ENCODE results near the gene IKZF4. TPM values are rescaled to one million over a fixed set of nuclear protein-coding genes. Genes with fewer than 3 reads are reported as not detected.

IKZF4 gene
- total RNA-seq, 1 donor, result 2.5 TPM

GRCh38 chr12:56010111-56010570 is 10.7 kb upstream of the IKZF4 start:
- no peaks in the 10 kb centered on the region for H3K36me3 ChIP-seq (ENCODE audit: insufficient read depth, low read length)
- no peaks in the 10 kb centered on the region for H3K9me3 ChIP-seq (ENCODE audit: low read depth, low read length)
- peaks cover 7% of the 10 kb centered on the region for H3K4me1 ChIP-seq (ENCODE audit: insufficient read depth, low read length)
- no peak overlapping the region for H3K4me2 ChIP-seq (ENCODE audit: insufficient read depth, low read length)
- H2AFZ ChIP-seq (ENCODE audit: low read length), result no peak overlapping the region
- no peak for TF ChIP-seq CTCF (IDR thresholded peaks at IDR 0.05; ENCODE audit: extremely low read depth, low read depth, low read length)
- no peaks in the 10 kb centered on the region for H4K20me1 ChIP-seq (ENCODE audit: insufficient read depth, low read length)
- H3K79me2 ChIP-seq (ENCODE audit: insufficient read depth, low read length), result no peaks in the 10 kb centered on the region
- H3K4me3 ChIP-seq (ENCODE audit: insufficient read depth, low read length), result no peak overlapping the region
- H3K27me3 ChIP-seq (ENCODE audit: insufficient read depth, low read length), result no peaks in the 10 kb centered on the region
- H3K27ac ChIP-seq (ENCODE audit: low read depth, low read length), result no peak overlapping the region
- no peak for DNase-seq (ENCODE audit: insufficient read length, low spot score, missing footprints)

- no peaks in the 10 kb centered on the region for H3K27me3 ChIP-seq (ENCODE audit: insufficient read depth, low read length)
- no peak overlapping the region for H3K4me3 ChIP-seq (ENCODE audit: insufficient read depth, low read length)
- no peak overlapping the region for H2AFZ ChIP-seq (ENCODE audit: low read length)
- H3K4me2 ChIP-seq (ENCODE audit: insufficient read depth, low read length), result no peak overlapping the region
- no peaks in the 10 kb centered on the region for H3K79me2 ChIP-seq (ENCODE audit: insufficient read depth, low read length)
- H3K27ac ChIP-seq (ENCODE audit: low read depth, low read length), result no peak overlapping the region
- DNase-seq (ENCODE audit: insufficient read length, low spot score, missing footprints), result no peak
- no peaks in the 10 kb centered on the region for H3K9me3 ChIP-seq (ENCODE audit: low read depth, low read length)
- TF ChIP-seq CTCF (IDR thresholded peaks at IDR 0.05; ENCODE audit: extremely low read depth, low read depth, low read length), result no peak
- no peaks in the 10 kb centered on the region for H4K20me1 ChIP-seq (ENCODE audit: insufficient read depth, low read length)
- no peaks in the 10 kb centered on the region for H3K36me3 ChIP-seq (ENCODE audit: insufficient read depth, low read length)
- H3K4me1 ChIP-seq (ENCODE audit: insufficient read depth, low read length), result peaks cover 7% of the 10 kb centered on the region
These were observed 9.2 kb upstream of the IKZF4 start for GRCh38 chr12:56011509-56012090.

- Histone ChIP-seq H3K36me3 (ENCODE audit: insufficient read depth, low read length) (no peaks in the 10 kb centered on the region), H4K20me1 (ENCODE audit: insufficient read depth, low read length) (no peaks in the 10 kb centered on the region), H3K27me3 (ENCODE audit: insufficient read depth, low read length) (no peaks in the 10 kb centered on the region), H2AFZ (ENCODE audit: low read length) (no peak overlapping the region), H3K79me2 (ENCODE audit: insufficient read depth, low read length) (no peaks in the 10 kb centered on the region), H3K27ac (ENCODE audit: low read depth, low read length) (no peak overlapping the region), H3K9me3 (ENCODE audit: low read depth, low read length) (no peaks in the 10 kb centered on the region), H3K4me1 (ENCODE audit: insufficient read depth, low read length) (no peaks in the 10 kb centered on the region), H3K4me2 (ENCODE audit: insufficient read depth, low read length) (no peak overlapping the region), H3K4me3 (ENCODE audit: insufficient read depth, low read length) (no peak overlapping the region)
- DNase-seq (ENCODE audit: insufficient read length, low spot score, missing footprints), result no peak
- no peak for TF ChIP-seq CTCF (IDR thresholded peaks at IDR 0.05; ENCODE audit: extremely low read depth, low read depth, low read length)
These were observed 7.4 kb upstream of the IKZF4 start for GRCh38 chr12:56013482-56013881.

- Histone ChIP-seq H3K79me2 (ENCODE audit: insufficient read depth, low read length) (no peaks in the 10 kb centered on the region), H3K36me3 (ENCODE audit: insufficient read depth, low read length) (no peaks in the 10 kb centered on the region), H3K27ac (ENCODE audit: low read depth, low read length) (no peak overlapping the region), H3K4me1 (ENCODE audit: insufficient read depth, low read length) (no peaks in the 10 kb centered on the region), H4K20me1 (ENCODE audit: insufficient read depth, low read length) (no peaks in the 10 kb centered on the region), H3K4me2 (ENCODE audit: insufficient read depth, low read length) (no peak overlapping the region), H2AFZ (ENCODE audit: low read length) (no peak overlapping the region), H3K27me3 (ENCODE audit: insufficient read depth, low read length) (no peaks in the 10 kb centered on the region), H3K9me3 (ENCODE audit: low read depth, low read length) (no peaks in the 10 kb centered on the region), H3K4me3 (ENCODE audit: insufficient read depth, low read length) (no peak overlapping the region)
- no peak for TF ChIP-seq CTCF (IDR thresholded peaks at IDR 0.05; ENCODE audit: extremely low read depth, low read depth, low read length)
- no peak for DNase-seq (ENCODE audit: insufficient read length, low spot score, missing footprints)
These were observed 6.6 kb upstream of the IKZF4 start for GRCh38 chr12:56014205-56014604.

All from osteoblast (primary cell).